ENCODE results near the gene SHISA9.

SHISA9 gene

DNA sequence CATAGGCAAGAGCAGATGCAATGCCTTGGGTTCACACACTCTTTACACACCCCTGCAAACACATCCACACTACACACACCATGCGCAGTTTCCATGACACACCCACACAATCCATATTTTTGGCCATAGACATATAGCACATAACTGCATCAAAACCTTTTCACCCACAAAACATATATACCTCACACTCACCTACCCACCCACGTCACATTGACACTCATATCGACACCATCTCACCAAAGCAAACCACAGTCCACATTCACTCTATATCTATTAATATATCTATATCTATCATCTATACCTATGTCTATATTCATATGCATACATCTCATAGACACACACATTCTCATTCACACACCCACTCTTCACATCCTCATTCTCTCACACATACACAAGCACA is 246.9 kb downstream of the SHISA9 start:
- no peak overlapping the region for H3K4me3 ChIP-seq (replicated peaks; ENCODE audit: insufficient read depth, low read length)
- no peaks in the 10 kb centered on the region for H3K27me3 ChIP-seq (ENCODE audit: insufficient read depth, poor library complexity, severe bottlenecking)
- H3K27ac ChIP-seq (replicated peaks): no peak overlapping the region
- TF ChIP-seq POLR2AphosphoS5 (IDR thresholded peaks at IDR 0.05; ENCODE audit: low read depth): no peak
- TF ChIP-seq, protein P1, sequence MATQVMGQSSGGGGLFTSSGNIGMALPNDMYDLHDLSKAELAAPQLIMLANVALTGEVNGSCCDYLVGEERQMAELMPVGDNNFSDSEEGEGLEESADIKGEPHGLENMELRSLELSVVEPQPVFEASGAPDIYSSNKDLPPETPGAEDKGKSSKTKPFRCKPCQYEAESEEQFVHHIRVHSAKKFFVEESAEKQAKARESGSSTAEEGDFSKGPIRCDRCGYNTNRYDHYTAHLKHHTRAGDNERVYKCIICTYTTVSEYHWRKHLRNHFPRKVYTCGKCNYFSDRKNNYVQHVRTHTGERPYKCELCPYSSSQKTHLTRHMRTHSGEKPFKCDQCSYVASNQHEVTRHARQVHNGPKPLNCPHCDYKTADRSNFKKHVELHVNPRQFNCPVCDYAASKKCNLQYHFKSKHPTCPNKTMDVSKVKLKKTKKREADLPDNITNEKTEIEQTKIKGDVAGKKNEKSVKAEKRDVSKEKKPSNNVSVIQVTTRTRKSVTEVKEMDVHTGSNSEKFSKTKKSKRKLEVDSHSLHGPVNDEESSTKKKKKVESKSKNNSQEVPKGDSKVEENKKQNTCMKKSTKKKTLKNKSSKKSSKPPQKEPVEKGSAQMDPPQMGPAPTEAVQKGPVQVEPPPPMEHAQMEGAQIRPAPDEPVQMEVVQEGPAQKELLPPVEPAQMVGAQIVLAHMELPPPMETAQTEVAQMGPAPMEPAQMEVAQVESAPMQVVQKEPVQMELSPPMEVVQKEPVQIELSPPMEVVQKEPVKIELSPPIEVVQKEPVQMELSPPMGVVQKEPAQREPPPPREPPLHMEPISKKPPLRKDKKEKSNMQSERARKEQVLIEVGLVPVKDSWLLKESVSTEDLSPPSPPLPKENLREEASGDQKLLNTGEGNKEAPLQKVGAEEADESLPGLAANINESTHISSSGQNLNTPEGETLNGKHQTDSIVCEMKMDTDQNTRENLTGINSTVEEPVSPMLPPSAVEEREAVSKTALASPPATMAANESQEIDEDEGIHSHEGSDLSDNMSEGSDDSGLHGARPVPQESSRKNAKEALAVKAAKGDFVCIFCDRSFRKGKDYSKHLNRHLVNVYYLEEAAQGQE (IDR thresholded peaks at IDR 0.05; ENCODE audit: insufficient replicate concordance, low read depth): no peak
- no peak for TF ChIP-seq GABPA (IDR thresholded peaks at IDR 0.05; ENCODE audit: low read depth)
- TF ChIP-seq SPI1 (IDR thresholded peaks at IDR 0.05; ENCODE audit: borderline replicate concordance, low read depth): no peak
- TF ChIP-seq, protein P2, sequence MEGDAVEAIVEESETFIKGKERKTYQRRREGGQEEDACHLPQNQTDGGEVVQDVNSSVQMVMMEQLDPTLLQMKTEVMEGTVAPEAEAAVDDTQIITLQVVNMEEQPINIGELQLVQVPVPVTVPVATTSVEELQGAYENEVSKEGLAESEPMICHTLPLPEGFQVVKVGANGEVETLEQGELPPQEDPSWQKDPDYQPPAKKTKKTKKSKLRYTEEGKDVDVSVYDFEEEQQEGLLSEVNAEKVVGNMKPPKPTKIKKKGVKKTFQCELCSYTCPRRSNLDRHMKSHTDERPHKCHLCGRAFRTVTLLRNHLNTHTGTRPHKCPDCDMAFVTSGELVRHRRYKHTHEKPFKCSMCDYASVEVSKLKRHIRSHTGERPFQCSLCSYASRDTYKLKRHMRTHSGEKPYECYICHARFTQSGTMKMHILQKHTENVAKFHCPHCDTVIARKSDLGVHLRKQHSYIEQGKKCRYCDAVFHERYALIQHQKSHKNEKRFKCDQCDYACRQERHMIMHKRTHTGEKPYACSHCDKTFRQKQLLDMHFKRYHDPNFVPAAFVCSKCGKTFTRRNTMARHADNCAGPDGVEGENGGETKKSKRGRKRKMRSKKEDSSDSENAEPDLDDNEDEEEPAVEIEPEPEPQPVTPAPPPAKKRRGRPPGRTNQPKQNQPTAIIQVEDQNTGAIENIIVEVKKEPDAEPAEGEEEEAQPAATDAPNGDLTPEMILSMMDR (IDR thresholded peaks at IDR 0.05; ENCODE audit: insufficient read depth, low read length): no peak
- DNase-seq (ENCODE audit: low read depth in 1 of 2, low spot score in 1 of 2): no peak

DNA sequence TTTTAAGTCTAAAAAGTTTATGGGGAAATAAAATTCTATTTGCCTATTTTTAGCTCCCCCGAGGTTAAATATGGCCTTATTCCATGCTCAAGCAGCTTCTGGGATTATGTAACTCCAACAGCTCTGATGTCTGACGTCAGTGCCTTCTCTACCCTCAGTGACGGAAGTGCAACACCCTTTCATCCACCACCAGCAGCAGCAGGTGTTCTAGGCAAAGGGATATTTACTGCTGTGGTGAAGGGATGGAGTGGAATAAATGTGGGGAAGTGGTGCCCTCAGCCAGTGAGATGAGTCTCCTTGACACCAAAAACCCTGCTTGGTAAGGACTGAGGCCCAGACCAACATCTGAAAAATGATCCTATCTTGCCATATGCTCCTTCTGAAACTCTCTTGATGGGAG is 247.4 kb downstream of the SHISA9 start:
- TF ChIP-seq, protein P2 (IDR thresholded peaks at IDR 0.05; ENCODE audit: insufficient read depth, low read length): no peak
- TF ChIP-seq SPI1 (IDR thresholded peaks at IDR 0.05; ENCODE audit: borderline replicate concordance, low read depth) (no peak), POLR2AphosphoS5 (IDR thresholded peaks at IDR 0.05; ENCODE audit: low read depth) (no peak)
- TF ChIP-seq, protein P1 (IDR thresholded peaks at IDR 0.05; ENCODE audit: insufficient replicate concordance, low read depth): no peak
- no peak overlapping the region for H3K27ac ChIP-seq (replicated peaks)
- H3K4me3 ChIP-seq (replicated peaks; ENCODE audit: insufficient read depth, low read length): no peak overlapping the region
- H3K27me3 ChIP-seq (ENCODE audit: insufficient read depth, poor library complexity, severe bottlenecking): no peaks in the 10 kb centered on the region
- DNase-seq (ENCODE audit: low read depth in 1 of 2, low spot score in 1 of 2): no peak

DNA sequence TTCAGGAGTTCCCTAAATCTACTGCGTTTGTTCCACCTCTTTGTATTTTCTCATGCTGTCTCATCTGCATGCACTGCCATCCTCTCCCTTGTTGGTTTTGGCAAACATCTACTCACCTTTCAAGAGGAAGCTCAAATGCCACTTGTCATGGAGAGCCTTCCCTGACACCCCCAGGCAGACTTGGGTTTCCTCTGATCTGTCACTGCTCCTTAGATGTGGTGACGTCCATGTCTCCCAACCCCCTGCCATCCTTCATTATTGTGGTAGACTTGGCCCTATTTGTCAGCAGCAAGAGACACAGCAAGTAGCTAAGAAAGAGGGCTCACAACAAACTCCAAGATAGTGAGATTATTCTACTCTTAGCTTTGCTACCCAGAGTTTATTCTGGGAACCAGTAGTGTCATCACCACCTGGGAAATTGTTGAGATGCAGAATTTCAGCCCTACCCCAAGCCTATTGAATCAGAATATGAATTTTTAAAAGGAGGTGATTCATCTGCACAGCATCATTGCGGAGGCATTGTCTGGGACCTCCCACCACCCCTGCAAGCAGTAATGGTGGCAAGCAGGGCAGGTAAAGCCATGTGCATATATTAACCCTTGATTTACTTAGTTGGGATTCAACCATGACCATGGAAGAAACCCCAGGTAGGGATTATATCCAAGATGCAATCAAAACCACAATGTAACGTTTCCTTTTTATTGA is 248.9 kb downstream of the SHISA9 start:
- DNase-seq (ENCODE audit: low read depth in 1 of 2, low spot score in 1 of 2): no peak
- H3K4me3 ChIP-seq (replicated peaks; ENCODE audit: insufficient read depth, low read length): no peak overlapping the region
- no peak overlapping the region for H3K27ac ChIP-seq (replicated peaks)
- no peak for TF ChIP-seq SPI1 (IDR thresholded peaks at IDR 0.05; ENCODE audit: borderline replicate concordance, low read depth)
- TF ChIP-seq GABPA (IDR thresholded peaks at IDR 0.05; ENCODE audit: low read depth): no peak
- TF ChIP-seq POLR2AphosphoS5 (IDR thresholded peaks at IDR 0.05; ENCODE audit: low read depth): no peak
- TF ChIP-seq, protein P2 (IDR thresholded peaks at IDR 0.05; ENCODE audit: insufficient read depth, low read length): no peak
- TF ChIP-seq, protein P1 (IDR thresholded peaks at IDR 0.05; ENCODE audit: insufficient replicate concordance, low read depth): no peak
- H3K27me3 ChIP-seq (ENCODE audit: insufficient read depth, poor library complexity, severe bottlenecking): no peaks in the 10 kb centered on the region

Measured in HL-60 (cell line).